Neural cell (in vitro differentiated cells): ENCODE measurements around the gene PTPN22. TPM values are rescaled to one million over a fixed set of nuclear protein-coding genes. Genes with fewer than 3 reads are reported as not detected.

ENCODE experiments used
- H2AFZ ChIP-seq: fragments of 200-600, 300-800 bp; sonication (generic), shearing (Covaris generic); 2 replicates; pipeline ENCODE4 v1.6.0; 2014; ENCODE audit warnings: low read depth, mild to moderate bottlenecking, antibody characterized with exemption, low read length, moderate library complexity
- H3F3A ChIP-seq: fragments of 200-600 bp; shearing (Covaris generic); 2 replicates; pipeline ENCODE4 v1.6.1; 2016; ENCODE audit warnings: mild to moderate bottlenecking, moderate library complexity, mixed read lengths, antibody characterized with exemption, low read length; ENCODE audit not compliant: insufficient read depth, poor library complexity, severe bottlenecking
- H3K27ac ChIP-seq: fragments of 200-600, 300-800 bp; sonication (generic), shearing (Covaris generic); 2 replicates; pipeline ENCODE4 v1.5.1; 2014; ENCODE audit warnings: mild to moderate bottlenecking, low read length, moderate library complexity
- H3K27me3 ChIP-seq: fragments of 300-800, 200-600 bp; sonication (generic), shearing (Covaris generic); 2 replicates; pipeline ENCODE4 v1.6.0; 2014; ENCODE audit warnings: mild to moderate bottlenecking, low read depth, low read length, moderate library complexity; ENCODE audit not compliant: insufficient read depth
- H3K36me3 ChIP-seq: fragments of 300-800, 200-600 bp; sonication (generic), shearing (Covaris generic); 2 replicates; pipeline ENCODE4 v1.5.1; 2014; ENCODE audit warnings: mild to moderate bottlenecking, antibody characterized with exemption, low read length, moderate library complexity; ENCODE audit not compliant: insufficient read depth
- H3K4me2 ChIP-seq: fragments of 300-800, 200-600 bp; sonication (generic), shearing (Covaris generic); 2 replicates; pipeline ENCODE4 v1.6.0; 2014; ENCODE audit warnings: mild to moderate bottlenecking, low read length
- H3K4me3 ChIP-seq: fragments of 300-800, 200-600 bp; sonication (generic), shearing (Covaris generic); 2 replicates; pipeline ENCODE4 v1.5.1; 2014; ENCODE audit warnings: mild to moderate bottlenecking, low read length, moderate library complexity
- H3K79me2 ChIP-seq: fragments of 200-600 bp; shearing (Covaris generic); replicated peaks from 2 replicates; pipeline ENCODE4 v1.6.0; 2014; ENCODE audit warnings: mild to moderate bottlenecking, low read length, moderate library complexity; ENCODE audit not compliant: insufficient read depth
- H3K9ac ChIP-seq: fragments of 300-800, 200-600 bp; sonication (generic), shearing (Covaris generic); 2 replicates; pipeline ENCODE4 v1.6.1; 2016; ENCODE audit warnings: mild to moderate bottlenecking, low read length, mixed read lengths
- H3K9me2 ChIP-seq: fragments of 200-600 bp; shearing (Covaris generic); 2 replicates; pipeline ENCODE4 v1.6.1; 2016; ENCODE audit warnings: mild to moderate bottlenecking, low read length, mixed read lengths; ENCODE audit not compliant: insufficient read depth
- H3K9me3 ChIP-seq: fragments of 200-600, 300-800 bp; sonication (generic), shearing (Covaris generic); 2 replicates; pipeline ENCODE4 v1.6.1; 2016; ENCODE audit warnings: mild to moderate bottlenecking, mixed run types, low read length, moderate library complexity, mixed read lengths
- H4K20me1 ChIP-seq: fragments of 200-600 bp; shearing (Covaris generic); 2 replicates; pipeline ENCODE4 v1.6.1; 2016; ENCODE audit warnings: mild to moderate bottlenecking, mixed run types; ENCODE audit not compliant: insufficient read depth
- CTCF ChIP-seq: fragments of 450-650 bp; IDR thresholded peaks from 2 replicates; pipeline ENCODE4 v1.5.1; 2014; ENCODE audit warnings: antibody characterized with exemption, mild to moderate bottlenecking, moderate library complexity; ENCODE audit not compliant: poor library complexity, severe bottlenecking
- EP300 ChIP-seq: fragments of 450-650 bp; conservative IDR thresholded peaks from 2 replicates; pipeline ENCODE4 v1.6.1; 2014; ENCODE audit warnings: antibody characterized with exemption, mild to moderate bottlenecking, moderate library complexity; ENCODE audit not compliant: poor library complexity, severe bottlenecking
- EZH2 ChIP-seq: fragments of 200-600, 300-800 bp; shearing (Covaris generic), sonication (generic); IDR thresholded peaks from 2 replicates; pipeline ENCODE4 v1.6.1; 2014; ENCODE audit warnings: antibody characterized with exemption, low read length, borderline replicate concordance, mild to moderate bottlenecking; ENCODE audit not compliant: insufficient read depth, poor library complexity, severe bottlenecking
- MXI1 ChIP-seq: fragments of 450-650 bp; conservative IDR thresholded peaks from 2 replicates; pipeline ENCODE4 v1.6.1; 2014; ENCODE audit warnings: antibody characterized with exemption, mild to moderate bottlenecking; ENCODE audit not compliant: poor library complexity, severe bottlenecking
- POLR2AphosphoS5 ChIP-seq: IDR thresholded peaks from 2 replicates; pipeline ENCODE4 v1.6.1; 2012
- RAD21 ChIP-seq: fragments of 450-650 bp; conservative IDR thresholded peaks from 2 replicates; pipeline ENCODE4 v1.6.1; 2014; ENCODE audit warnings: antibody characterized with exemption, mild to moderate bottlenecking, moderate library complexity
- SMC3 ChIP-seq: fragments of 450-650 bp; conservative IDR thresholded peaks from 2 replicates; pipeline ENCODE4 v1.6.1; 2014; ENCODE audit warnings: antibody characterized with exemption, mild to moderate bottlenecking, moderate library complexity; ENCODE audit not compliant: poor library complexity
- TAF1 ChIP-seq: IDR thresholded peaks from 2 replicates; pipeline ENCODE4 v1.6.1; 2012; ENCODE audit warnings: low read depth
- polyA plus RNA-seq: library from polyadenylated mRNA; depleted of rRNA; stranded (reverse); fragments of >200 nt; gene quantifications from 2 replicates; pipeline ENCODE4 v1.2.3, GENCODE V29; 2014
- TF ChIP-seq, protein P1 (sequence below): IDR thresholded peaks from 2 replicates; pipeline ENCODE4 v1.6.1; 2012; ENCODE audit warnings: borderline replicate concordance

Gene PTPN22
- polyA plus RNA-seq, 1 donor from 2014 or later = 0.92 TPM

- TF ChIP-seq TAF1 (no peak), RAD21 (no peak), EZH2 (no peak), SMC3 (no peak), POLR2AphosphoS5 (no peak), CTCF (no peak), MXI1 (no peak), EP300 (no peak)
- TF ChIP-seq, protein P1, sequence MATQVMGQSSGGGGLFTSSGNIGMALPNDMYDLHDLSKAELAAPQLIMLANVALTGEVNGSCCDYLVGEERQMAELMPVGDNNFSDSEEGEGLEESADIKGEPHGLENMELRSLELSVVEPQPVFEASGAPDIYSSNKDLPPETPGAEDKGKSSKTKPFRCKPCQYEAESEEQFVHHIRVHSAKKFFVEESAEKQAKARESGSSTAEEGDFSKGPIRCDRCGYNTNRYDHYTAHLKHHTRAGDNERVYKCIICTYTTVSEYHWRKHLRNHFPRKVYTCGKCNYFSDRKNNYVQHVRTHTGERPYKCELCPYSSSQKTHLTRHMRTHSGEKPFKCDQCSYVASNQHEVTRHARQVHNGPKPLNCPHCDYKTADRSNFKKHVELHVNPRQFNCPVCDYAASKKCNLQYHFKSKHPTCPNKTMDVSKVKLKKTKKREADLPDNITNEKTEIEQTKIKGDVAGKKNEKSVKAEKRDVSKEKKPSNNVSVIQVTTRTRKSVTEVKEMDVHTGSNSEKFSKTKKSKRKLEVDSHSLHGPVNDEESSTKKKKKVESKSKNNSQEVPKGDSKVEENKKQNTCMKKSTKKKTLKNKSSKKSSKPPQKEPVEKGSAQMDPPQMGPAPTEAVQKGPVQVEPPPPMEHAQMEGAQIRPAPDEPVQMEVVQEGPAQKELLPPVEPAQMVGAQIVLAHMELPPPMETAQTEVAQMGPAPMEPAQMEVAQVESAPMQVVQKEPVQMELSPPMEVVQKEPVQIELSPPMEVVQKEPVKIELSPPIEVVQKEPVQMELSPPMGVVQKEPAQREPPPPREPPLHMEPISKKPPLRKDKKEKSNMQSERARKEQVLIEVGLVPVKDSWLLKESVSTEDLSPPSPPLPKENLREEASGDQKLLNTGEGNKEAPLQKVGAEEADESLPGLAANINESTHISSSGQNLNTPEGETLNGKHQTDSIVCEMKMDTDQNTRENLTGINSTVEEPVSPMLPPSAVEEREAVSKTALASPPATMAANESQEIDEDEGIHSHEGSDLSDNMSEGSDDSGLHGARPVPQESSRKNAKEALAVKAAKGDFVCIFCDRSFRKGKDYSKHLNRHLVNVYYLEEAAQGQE = no peak
- H3F3A ChIP-seq = peaks cover 4% of the 10 kb centered on the region
- no peak overlapping the region for H3K4me2 ChIP-seq
- peaks cover 66% of the 10 kb centered on the region for H3K79me2 ChIP-seq
- no peak overlapping the region for H2AFZ ChIP-seq
- H3K27me3 ChIP-seq = no peaks in the 10 kb centered on the region
- no peaks in the 10 kb centered on the region for H3K9me2 ChIP-seq
- no peaks in the 10 kb centered on the region for H3K36me3 ChIP-seq
- no peak overlapping the region for H3K27ac ChIP-seq
- H3K9ac ChIP-seq = no peak overlapping the region
- no peaks in the 10 kb centered on the region for H3K9me3 ChIP-seq
- H4K20me1 ChIP-seq = peaks cover 3% of the 10 kb centered on the region
- H3K4me3 ChIP-seq = no peak overlapping the region
Observed at GRCh38 chr1:113787663-113788062, 83.8 kb downstream of the PTPN22 start.

GRCh38 chr1:113786069-113786468 lies 85.4 kb downstream of the PTPN22 start:
- Histone ChIP-seq H3F3A (peaks cover 4% of the 10 kb centered on the region), H4K20me1 (peaks cover 3% of the 10 kb centered on the region), H3K4me3 (no peak overlapping the region), H3K79me2 (peaks cover 70% of the 10 kb centered on the region), H3K9ac (no peak overlapping the region), H3K27ac (no peak overlapping the region), H3K27me3 (no peaks in the 10 kb centered on the region), H3K9me3 (no peaks in the 10 kb centered on the region), H3K36me3 (no peaks in the 10 kb centered on the region), H3K9me2 (no peaks in the 10 kb centered on the region), H3K4me2 (no peak overlapping the region), H2AFZ (no peak overlapping the region)
- TF ChIP-seq MXI1 (no peak), CTCF (no peak), EP300 (no peak), EZH2 (no peak), TAF1 (no peak), POLR2AphosphoS5 (no peak), RAD21 (no peak), SMC3 (no peak)
- TF ChIP-seq, protein P1 = no peak
